H1 (cell line): Measurements from ENCODE around the gene COA4. TPM values are rescaled to one million over a fixed set of nuclear protein-coding genes. Genes with fewer than 3 reads are reported as not detected.

Experiments used
- CTCF ChIA-PET: fragments of 300-600 bp; sonication (Branson Sonifier 250); formaldehyde crosslinking; loops from one replicate; lab custom pipeline; 2021; ENCODE audit not compliant: partially characterized antibody; lab: Charles Lee
- POLR2A ChIA-PET: fragments of 300-600 bp; sonication (Branson Sonifier 250); formaldehyde crosslinking; loops from one replicate; lab custom pipeline; 2021; ENCODE audit warnings: inconsistent platforms; ENCODE audit not compliant: partially characterized antibody; lab: Charles Lee
- DNase-seq, 2 experiments: peaks; one replicate each; pipeline versions ENCODE4 v3.0.0 to v3.0.0-alpha.2; 2010 to 2022; ENCODE audit warnings: low spot score in 2 of 2, low read depth in 1 of 2, mixed read lengths in 1 of 2
- FAIRE-seq: peaks from 2 replicates; lab custom pipeline; 2011; peaks lifted over from hg19 to GRCh38; lab: Jason Lieb, UNC
- H2AFZ ChIP-seq: 2 replicates; pipeline ENCODE4 v1.8.1; 2012; ENCODE audit warnings: low read length, inconsistent platforms
- H2AK5ac ChIP-seq: 2 replicates; pipeline ENCODE4 v1.6.1; 2013; ENCODE audit warnings: low read depth, low read length
- H2BK120ac ChIP-seq: replicated peaks from 2 replicates; pipeline ENCODE3; 2013; ENCODE audit warnings: low read depth, low read length, inconsistent platforms
- H2BK12ac ChIP-seq: 2 replicates; pipeline ENCODE4 v1.6.1; 2013; ENCODE audit warnings: low read depth, low read length
- H2BK15ac ChIP-seq: 2 replicates; pipeline ENCODE4 v1.6.1; 2013; ENCODE audit warnings: low read length
- H2BK20ac ChIP-seq: 2 replicates; pipeline ENCODE4 v1.6.1; 2013; ENCODE audit warnings: low read length
- H2BK5ac ChIP-seq: 2 replicates; pipeline ENCODE4 v1.6.1; 2013; ENCODE audit warnings: low read depth, low read length
- H3K14ac ChIP-seq: 2 replicates; pipeline ENCODE4 v1.6.1; 2013; ENCODE audit warnings: inconsistent platforms; ENCODE audit not compliant: insufficient read length
- H3K18ac ChIP-seq: 2 replicates; pipeline ENCODE4 v1.6.1; 2013; ENCODE audit warnings: low read length; ENCODE audit errors: extremely low read depth
- H3K23ac ChIP-seq: 2 replicates; pipeline ENCODE4 v1.6.1; 2013; ENCODE audit warnings: inconsistent platforms; ENCODE audit not compliant: insufficient read length
- H3K23me2 ChIP-seq: 2 replicates; pipeline ENCODE4 v1.6.1; 2013; ENCODE audit warnings: low read depth, low read length
- H3K27ac ChIP-seq: 2 replicates; pipeline ENCODE4 v1.6.1; 2011; ENCODE audit warnings: low read depth, low read length, inconsistent platforms
- H3K27me3 ChIP-seq, 4 experiments: replicated peaks in 1 of 4; 1 replicate in 1 of 4; 2 replicates in 3 of 4; pipeline versions ENCODE4 v1.6.1 to v1.8.1; 2011 to 2013; ENCODE audit warnings: low read length in 3 of 4, mild to moderate bottlenecking in 3 of 4, inconsistent platforms in 2 of 4, mixed read lengths in 2 of 4, moderate library complexity in 1 of 4; ENCODE audit not compliant: control insufficient read depth in 3 of 4, insufficient read depth in 3 of 4; ENCODE audit errors: extremely low read depth in 1 of 4
- H3K36me3 ChIP-seq, 4 experiments: 2 replicates each; pipeline versions ENCODE4 v1.6.1 to v1.8.1; 2011 to 2013; ENCODE audit warnings: mild to moderate bottlenecking in 4 of 4, low read length in 3 of 4, moderate library complexity in 2 of 4, control low read depth in 1 of 4, inconsistent platforms in 1 of 4; ENCODE audit not compliant: insufficient read depth in 4 of 4, control insufficient read depth in 2 of 4
- H3K4ac ChIP-seq: replicated peaks from 2 replicates; pipeline ENCODE3; 2013; ENCODE audit warnings: low read length, low read depth, mixed read lengths, inconsistent platforms; ENCODE audit not compliant: insufficient read length
- H3K4me1 ChIP-seq, 4 experiments: replicated peaks in 1 of 4; 1 replicate in 1 of 4; 2 replicates in 3 of 4; pipeline versions ENCODE4 v1.6.1 to v1.8.1; 2011 to 2013; ENCODE audit warnings: low read length in 3 of 4, inconsistent platforms in 2 of 4, mixed read lengths in 1 of 4; ENCODE audit not compliant: insufficient read depth in 4 of 4, control insufficient read depth in 3 of 4
- H3K4me2 ChIP-seq, 2 experiments: 2 replicates each; pipeline versions ENCODE4 v1.6.1 to v1.8.1; 2011 to 2013; ENCODE audit warnings: low read depth in 2 of 2, low read length in 2 of 2, control low read depth in 1 of 2, inconsistent platforms in 1 of 2, mild to moderate bottlenecking in 1 of 2; ENCODE audit not compliant: insufficient read depth in 1 of 2
- H3K4me3 ChIP-seq, 4 experiments: fragments of 200-600, 300-600 bp in 1 of 4; sonication (generic), shearing (Covaris generic), sonication (Bioruptor Twin) in 1 of 4; 2 replicates each; pipeline versions ENCODE4 v1.5.1 to v1.8.1; 2011 to 2016; ENCODE audit warnings: low read length in 4 of 4, low read depth in 3 of 4, control low read depth in 2 of 4, inconsistent platforms in 2 of 4, mild to moderate bottlenecking in 2 of 4, mixed read lengths in 1 of 4, moderate library complexity in 1 of 4; ENCODE audit not compliant: insufficient read depth in 2 of 4; ENCODE audit errors: extremely low read depth in 1 of 4
- H3K56ac ChIP-seq: replicated peaks from 2 replicates; pipeline ENCODE3; 2013; ENCODE audit warnings: low read depth, mild to moderate bottlenecking, mixed read lengths, low read length, inconsistent platforms; ENCODE audit not compliant: insufficient read length
- H3K79me1 ChIP-seq: 2 replicates; pipeline ENCODE4 v1.6.1; 2013; ENCODE audit warnings: low read depth, low read length, control low read depth
- H3K79me2 ChIP-seq, 2 experiments: 2 replicates each; pipeline versions ENCODE4 v1.6.1 to v1.8.1; 2012 to 2013; ENCODE audit warnings: low read length in 2 of 2, mild to moderate bottlenecking in 2 of 2, inconsistent platforms in 1 of 2; ENCODE audit not compliant: insufficient read depth in 2 of 2, control insufficient read depth in 1 of 2
- H3K9ac ChIP-seq, 4 experiments: replicated peaks in 1 of 4; 1 replicate in 1 of 4; 2 replicates in 3 of 4; pipeline versions ENCODE4 v1.6.1 to v1.8.1; 2011 to 2013; ENCODE audit warnings: low read depth in 3 of 4, low read length in 3 of 4, control low read depth in 2 of 4, mild to moderate bottlenecking in 2 of 4, moderate library complexity in 2 of 4, inconsistent platforms in 1 of 4; ENCODE audit errors: extremely low read depth in 1 of 4
- H3K9me3 ChIP-seq, 2 experiments: 2 replicates each; pipeline versions ENCODE4 v1.6.1 to v1.8.1; 2012 to 2013; ENCODE audit warnings: mild to moderate bottlenecking in 2 of 2, moderate library complexity in 2 of 2, control low read depth in 1 of 2, inconsistent platforms in 1 of 2, low read depth in 1 of 2, low read length in 1 of 2, mixed read lengths in 1 of 2; ENCODE audit not compliant: insufficient read depth in 2 of 2
- H4K20me1 ChIP-seq, 2 experiments: replicated peaks in 1 of 2; 2 replicates each; pipeline versions ENCODE3 to v1.8.1; 2011 to 2013; ENCODE audit warnings: inconsistent platforms in 2 of 2, low read length in 2 of 2, mild to moderate bottlenecking in 1 of 2; ENCODE audit not compliant: insufficient read depth in 2 of 2, control insufficient read depth in 1 of 2
- H4K5ac ChIP-seq: 2 replicates; pipeline ENCODE4 v1.6.1; 2013; ENCODE audit warnings: low read length, low read depth, mixed read lengths, inconsistent platforms; ENCODE audit not compliant: insufficient read length
- H4K8ac ChIP-seq: 2 replicates; pipeline ENCODE4 v1.8.0; 2013; ENCODE audit warnings: mild to moderate bottlenecking, moderate library complexity, low read length, inconsistent platforms; ENCODE audit not compliant: insufficient read depth; ENCODE audit errors: extremely low read depth
- H4K91ac ChIP-seq: replicated peaks from 2 replicates; pipeline ENCODE3; 2013; ENCODE audit warnings: low read length, mixed read lengths, inconsistent platforms; ENCODE audit not compliant: insufficient read length
- FOSL1 ChIP-seq: IDR thresholded peaks from 2 replicates; pipeline ENCODE4 v1.6.1; 2011; ENCODE audit warnings: mild to moderate bottlenecking, low read depth, low read length, moderate library complexity; ENCODE audit not compliant: insufficient read depth
- JUN ChIP-seq: IDR thresholded peaks from 2 replicates; pipeline ENCODE4 v1.6.1; 2011; ENCODE audit warnings: low read depth, mild to moderate bottlenecking, improper control_type of control experiment, low read length
- PHF8 ChIP-seq: fragments of 200-600 bp; sonication (generic); conservative IDR thresholded peaks from 2 replicates; pipeline ENCODE4 v1.7.1; 2012; ENCODE audit warnings: low read depth, mild to moderate bottlenecking, inconsistent platforms, low read length, moderate library complexity
- SUZ12 ChIP-seq: fragments of 200-600 bp; sonication (generic); IDR thresholded peaks from 2 replicates; pipeline ENCODE4 v1.6.1; 2012; ENCODE audit warnings: mild to moderate bottlenecking, inconsistent platforms, low read length, moderate library complexity, mixed read lengths
- WGBS, 2 experiments: shearing (Covaris generic) in 1 of 2; methylation state at CpG; one replicate each; pipeline versions ENCODE4 v1.1.6 to v1.1.7; 2013 to 2015; ENCODE audit warnings: low lambda C conversion rate in 2 of 2, mixed read lengths in 2 of 2, inconsistent platforms in 1 of 2, low coverage in 1 of 2, missing lambda C conversion rate in 1 of 2; ENCODE audit not compliant: insufficient replicate concordance in 2 of 2, insufficient coverage in 1 of 2, insufficient read length in 1 of 2; ENCODE audit errors: extremely low coverage in 1 of 2, missing lambda C conversion rate in 1 of 2; 5-methylcytosine and 5-hydroxymethylcytosine counted together
- polyA plus RNA-seq, 7 experiments: library from polyadenylated mRNA; depleted of rRNA in 3 of 7; stranded (reverse) in 5 of 7; unstranded in 2 of 7; fragments of >200 nt in 5 of 7; fragments of 200-250 nt in 2 of 7; gene quantifications; 1 replicate in 5 of 7; 2 replicates in 1 of 7; 4 replicates in 1 of 7; pipeline versions ENCODE4 v1.2.1 to v1.2.3, GENCODE V29; 2011 to 2013; ENCODE audit warnings: missing spikeins in 2 of 7, mixed read lengths in 2 of 7
- total RNA-seq: library from RNA; stranded (reverse); fragmentation: NEBNext Ultra II Directional; extraction: Animal tissue kit (Norgen Biotek cat#: 25700); gene quantifications from 2 replicates; pipeline ENCODE4 v1.2.1, GENCODE V29; 2021

Gene COA4
- total and polyA plus RNA-seq, 2 of the 8 experiments (the other 6 are each of a cell fraction or from before 2014, with no cell fraction given), result 177 to 380 TPM

DNA sequence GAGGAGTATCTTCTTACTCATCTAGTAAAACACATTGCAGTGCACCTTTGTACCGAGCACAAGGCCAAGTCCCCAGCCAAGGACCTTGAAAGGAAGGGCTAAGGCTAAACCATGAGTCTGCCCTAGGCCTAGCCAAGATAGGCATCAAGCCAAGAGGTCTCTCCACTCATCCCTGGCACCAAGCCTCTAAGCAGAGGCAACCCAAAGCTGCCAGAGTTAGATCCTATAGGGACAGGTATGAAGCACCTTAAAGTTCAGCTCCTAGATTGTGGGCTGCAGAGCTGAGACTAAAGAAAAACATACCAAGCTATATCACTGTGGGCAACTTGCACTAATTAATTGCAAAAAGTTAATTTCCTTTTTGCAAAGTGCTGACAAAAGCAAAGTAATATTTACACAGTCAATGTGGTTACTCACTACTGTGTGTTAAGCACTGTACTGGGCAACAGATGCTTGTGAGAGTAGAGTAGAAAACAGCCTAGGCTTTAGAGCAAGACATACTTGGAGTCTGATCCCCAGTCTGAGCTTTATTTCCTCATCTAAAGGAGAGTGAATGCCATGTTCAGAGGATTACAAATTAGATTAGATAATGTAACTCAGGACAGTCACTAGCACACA lies 7.2 kb downstream of the COA4 start:
- Histone ChIP-seq H3K4me2 (no peak overlapping the region), H3K4me1 (peaks cover 0 to 2% (median 0%) of the 10 kb centered on the region in 4 experiments; a peak in 1 of 7 replicates), H4K91ac (no peak overlapping the region), H4K20me1 (peaks cover 0 to 7% of the 10 kb centered on the region in 2 experiments), H2AFZ (no peak overlapping the region), H2BK120ac (no peak overlapping the region), H3K56ac (no peak overlapping the region), H3K9ac (no peak overlapping the region), H4K5ac (no peak overlapping the region), H2BK5ac (no peak overlapping the region), H2BK12ac (no peak overlapping the region), H2BK20ac (no peak overlapping the region), H3K23ac (no peak overlapping the region), H2BK15ac (no peak overlapping the region), H3K79me1 (peaks cover 5% of the 10 kb centered on the region; the same call in 1 of the 2 replicates)
- 90% methylated on average over 1 of the region's 1 CpG; no CpG with 5 or more reads in 1 of the 2 experiments for WGBS, 2 experiments
- no peak for DNase-seq
- FAIRE-seq, result no peak
- POLR2A ChIA-PET, result interaction anchor here (0.6 to 7.8 kb wide), 18 partner anchors 8 to 142 kb away, joined by 3 to 55 read pairs (median 4); partner anchors contain the start of gene PAAF1
- no peak for TF ChIP-seq FOSL1
- TF ChIP-seq SUZ12, result no peak
- no peak for TF ChIP-seq JUN
- TF ChIP-seq PHF8, result no peak
- TF ChIP-seq, all 59 proteins: peak for 0
- Histone ChIP-seq H3K27ac (no peak overlapping the region), H3K4ac (no peak overlapping the region), H3K79me2 (peaks cover 0 to 15% of the 10 kb centered on the region in 2 experiments; a peak in 2 of 4 replicates), H4K8ac (no peak overlapping the region), H3K4me3 (no peak overlapping the region), H2AK5ac (no peak overlapping the region), H3K18ac (no peak overlapping the region), H3K36me3 (peaks cover 14 to 52% (median 27%) of the 10 kb centered on the region in 4 experiments), H3K9me3 (no peaks in the 10 kb centered on the region), H3K23me2 (no peaks in the 10 kb centered on the region), H3K14ac (no peak overlapping the region), H3K27me3 (no peaks in the 10 kb centered on the region)
- CTCF ChIA-PET, result interaction anchor here (0.7 to 1.2 kb wide), 8 partner anchors 10 to 62 kb away, joined by 3 to 5 read pairs (median 4); no protein-coding TSS in a partner anchor
